ENCODE data around the gene GPR25. TPM values are rescaled to one million over a fixed set of nuclear protein-coding genes. Genes with fewer than 3 reads are reported as not detected.

GPR25 gene
- total RNA-seq, 1 donor from 2014 or later = not detected

- TF ChIP-seq CTCF (conservative IDR thresholded peaks at IDR 0.05) = no peak
- Mint-ChIP-seq H3K9me3 (no peaks in the 10 kb centered on the region), H3K4me3 (peak overlapping the region; percentile 98), H3K36me3 (peaks cover 8% of the 10 kb centered on the region), H3K4me1 (ENCODE audit: unreplicated experiment) (peaks cover 51% of the 10 kb centered on the region), H3K27me3 (peaks cover 3% of the 10 kb centered on the region), H3K27ac (peak overlapping the region; percentile 97)
- no peak for DNase-seq (ENCODE audit: extremely low spot score, unreplicated experiment)
Measured at GRCh38 chr1:200895443-200895789, 22.6 kb downstream of the GPR25 start.

GRCh38 chr1:200895801-200896530 is 23.2 kb downstream of the GPR25 start:
- Mint-ChIP-seq H3K9me3 (no peaks in the 10 kb centered on the region), H3K4me1 (ENCODE audit: unreplicated experiment) (peaks cover 46% of the 10 kb centered on the region)

GRCh38 chr1:200896531-200897196 is 23.9 kb downstream of the GPR25 start:
- H3K27me3 Mint-ChIP-seq = no peaks in the 10 kb centered on the region
- H3K9me3 Mint-ChIP-seq = no peaks in the 10 kb centered on the region
- H3K27ac Mint-ChIP-seq = peak overlapping the region; percentile 97
- H3K4me1 Mint-ChIP-seq (ENCODE audit: unreplicated experiment) = peaks cover 46% of the 10 kb centered on the region
- DNase-seq (ENCODE audit: extremely low spot score, unreplicated experiment) = no peak
- H3K36me3 Mint-ChIP-seq = peaks cover 14% of the 10 kb centered on the region
- H3K4me3 Mint-ChIP-seq = peak overlapping the region; percentile 98
- TF ChIP-seq CTCF (conservative IDR thresholded peaks at IDR 0.05) = no peak

More at GRCh38 chr1:200895801-200896530, 23.2 kb downstream of the GPR25 start:
- no peaks in the 10 kb centered on the region for H3K27me3 Mint-ChIP-seq
- H3K36me3 Mint-ChIP-seq = peaks cover 8% of the 10 kb centered on the region
- no peak for DNase-seq (ENCODE audit: extremely low spot score, unreplicated experiment)
- peak overlapping the region; percentile 98 for H3K4me3 Mint-ChIP-seq
- no peak for TF ChIP-seq CTCF (conservative IDR thresholded peaks at IDR 0.05)
- peak overlapping the region; percentile 97 for H3K27ac Mint-ChIP-seq

- peaks cover 18% of the 10 kb centered on the region for H3K36me3 Mint-ChIP-seq
- no peak for DNase-seq (ENCODE audit: extremely low spot score, unreplicated experiment)
- no peaks in the 10 kb centered on the region for H3K27me3 Mint-ChIP-seq
- no peaks in the 10 kb centered on the region for H3K9me3 Mint-ChIP-seq
- no peak overlapping the region for H3K27ac Mint-ChIP-seq
- TF ChIP-seq CTCF (conservative IDR thresholded peaks at IDR 0.05) = no peak
- H3K4me1 Mint-ChIP-seq (ENCODE audit: unreplicated experiment) = peaks cover 41% of the 10 kb centered on the region
- no peak overlapping the region for H3K4me3 Mint-ChIP-seq
Measured at GRCh38 chr1:200897259-200897658, 24.5 kb downstream of the GPR25 start.

GRCh38 chr1:200899015-200899386 is 26.2 kb downstream of the GPR25 start:
- Mint-ChIP-seq H3K27ac (no peak overlapping the region), H3K4me1 (ENCODE audit: unreplicated experiment) (peaks cover 24% of the 10 kb centered on the region), H3K27me3 (no peaks in the 10 kb centered on the region), H3K36me3 (peaks cover 18% of the 10 kb centered on the region), H3K4me3 (no peak overlapping the region), H3K9me3 (no peaks in the 10 kb centered on the region)
- no peak for DNase-seq (ENCODE audit: extremely low spot score, unreplicated experiment)
- TF ChIP-seq CTCF (conservative IDR thresholded peaks at IDR 0.05) = no peak

All from type B pancreatic cell (in vitro differentiated cells).